Measurements from ENCODE around the gene RND2. TPM values are rescaled to one million over a fixed set of nuclear protein-coding genes. Genes with fewer than 3 reads are reported as not detected.
"Not testable (repeated sequence)": the region's sequence is repeated elsewhere in the genome, so short reads cannot be mapped to it uniquely, and the experiment has no call there.

Gene RND2
- total RNA-seq, 4 donors from 2014 or later: 0.79 to 2.1 (median 1.8) TPM

GRCh38 chr17:42999003-42999525, 26.0 kb upstream of the RND2 start:
- H3K4me3 ChIP-seq: peak overlapping the region; percentile 81
- TF ChIP-seq, protein P1, sequence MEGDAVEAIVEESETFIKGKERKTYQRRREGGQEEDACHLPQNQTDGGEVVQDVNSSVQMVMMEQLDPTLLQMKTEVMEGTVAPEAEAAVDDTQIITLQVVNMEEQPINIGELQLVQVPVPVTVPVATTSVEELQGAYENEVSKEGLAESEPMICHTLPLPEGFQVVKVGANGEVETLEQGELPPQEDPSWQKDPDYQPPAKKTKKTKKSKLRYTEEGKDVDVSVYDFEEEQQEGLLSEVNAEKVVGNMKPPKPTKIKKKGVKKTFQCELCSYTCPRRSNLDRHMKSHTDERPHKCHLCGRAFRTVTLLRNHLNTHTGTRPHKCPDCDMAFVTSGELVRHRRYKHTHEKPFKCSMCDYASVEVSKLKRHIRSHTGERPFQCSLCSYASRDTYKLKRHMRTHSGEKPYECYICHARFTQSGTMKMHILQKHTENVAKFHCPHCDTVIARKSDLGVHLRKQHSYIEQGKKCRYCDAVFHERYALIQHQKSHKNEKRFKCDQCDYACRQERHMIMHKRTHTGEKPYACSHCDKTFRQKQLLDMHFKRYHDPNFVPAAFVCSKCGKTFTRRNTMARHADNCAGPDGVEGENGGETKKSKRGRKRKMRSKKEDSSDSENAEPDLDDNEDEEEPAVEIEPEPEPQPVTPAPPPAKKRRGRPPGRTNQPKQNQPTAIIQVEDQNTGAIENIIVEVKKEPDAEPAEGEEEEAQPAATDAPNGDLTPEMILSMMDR (IDR thresholded peaks at IDR 0.05): no peak
- no peak for TF ChIP-seq POLR2AphosphoS5 (IDR thresholded peaks at IDR 0.05)
- TF ChIP-seq POLR2A (IDR thresholded peaks at IDR 0.05): no peak
- no peak for TF ChIP-seq EP300 (IDR thresholded peaks at IDR 0.05)
- H3K9me3 ChIP-seq: no peaks in the 10 kb centered on the region
- no peaks in the 10 kb centered on the region for H3K27me3 ChIP-seq
- peak overlapping the region; percentile 92 for H3K27ac ChIP-seq
- H3K36me3 ChIP-seq: peaks cover 40% of the 10 kb centered on the region
- WGBS: 20% methylated on average over 10 of the region's 10 CpGs
- peaks cover 30% of the 10 kb centered on the region for H3K4me1 ChIP-seq
- DNase-seq (ENCODE audit: low spot score in 2 of 2): no peak

GRCh38 chr17:43000894-43001293, 24.1 kb upstream of the RND2 start:
- H3K4me1 ChIP-seq: peaks cover 30% of the 10 kb centered on the region
- peaks cover 40% of the 10 kb centered on the region for H3K36me3 ChIP-seq
- not testable (repeated sequence) for H3K27me3 ChIP-seq; DNase-seq (ENCODE audit: low spot score in 2 of 2); H3K27ac ChIP-seq; H3K9me3 ChIP-seq; H3K4me3 ChIP-seq
- WGBS: 94% methylated on average over 13 of the region's 13 CpGs

GRCh38 chr17:43003542-43004172, 21.4 kb upstream of the RND2 start:
- Histone ChIP-seq H3K27ac (no peak overlapping the region), H3K36me3 (peaks cover 40% of the 10 kb centered on the region), H3K27me3 (no peaks in the 10 kb centered on the region), H3K4me1 (peaks cover 35% of the 10 kb centered on the region), H3K4me3 (no peak overlapping the region), H3K9me3 (no peaks in the 10 kb centered on the region)
- WGBS: 76% methylated on average over 5 of the region's 5 CpGs
- DNase-seq (ENCODE audit: low spot score in 2 of 2): no peak
- TF ChIP-seq, protein P1 (IDR thresholded peaks at IDR 0.05): no peak
- no peak for TF ChIP-seq EP300 (IDR thresholded peaks at IDR 0.05)
- TF ChIP-seq POLR2A (IDR thresholded peaks at IDR 0.05): no peak
- no peak for TF ChIP-seq POLR2AphosphoS5 (IDR thresholded peaks at IDR 0.05)

DNA sequence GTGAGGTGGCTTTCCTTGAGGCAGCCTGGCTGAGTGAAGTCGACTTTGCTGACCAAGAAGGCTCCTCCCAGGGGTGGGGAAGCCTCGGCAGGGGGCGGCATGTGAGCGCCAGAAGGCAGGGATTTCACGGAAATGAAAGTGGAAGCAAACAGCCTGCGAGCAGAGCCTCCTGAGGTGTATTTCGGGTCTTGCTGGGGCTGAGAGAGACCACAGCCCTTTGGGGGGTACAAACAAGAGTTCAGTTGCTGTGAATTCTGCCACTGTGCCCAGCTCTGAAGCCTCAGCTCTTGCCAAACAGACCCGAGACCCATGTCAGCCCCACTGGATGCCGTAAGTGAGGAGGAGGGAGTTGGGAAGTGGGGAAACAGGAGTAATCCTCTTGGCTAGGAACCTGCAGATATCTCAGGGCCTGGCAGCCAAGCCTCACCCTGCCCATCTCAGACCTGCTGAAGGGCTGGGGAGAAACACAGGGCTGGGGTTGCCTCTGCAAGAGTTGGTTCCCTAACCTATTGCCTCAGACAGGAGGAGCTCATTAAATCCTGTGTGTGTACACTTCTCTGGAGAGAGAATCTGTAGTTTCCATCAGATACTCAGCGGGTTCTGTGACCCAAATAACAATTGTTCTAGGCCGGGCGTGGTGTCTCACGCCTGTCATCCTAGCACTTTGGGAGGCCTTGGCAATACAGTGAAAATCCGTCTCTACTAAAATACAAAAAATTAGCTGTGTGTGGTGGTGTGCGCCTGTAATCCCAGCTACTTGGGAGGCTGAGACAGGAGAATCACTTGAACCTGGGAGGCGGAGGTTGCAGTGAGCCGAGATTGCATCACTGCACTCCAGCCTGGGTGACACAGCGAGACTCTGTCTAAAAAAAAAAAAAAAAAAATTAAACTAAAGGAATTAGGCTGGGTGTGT, 18.1 kb upstream of the RND2 start, which contains the start of gene IFI35:
TSS of gene IFI35 (plus strand) at position 146 of the 913 bp plus-strand sequence. CDS start at position 310, 164 bp downstream.
- 16% methylated on average over 16 of the region's 18 CpGs for WGBS
- Histone ChIP-seq H3K4me3 (peak within 1 kb of the TSS; percentile 67), H3K36me3 (peaks cover 20% of the 10 kb centered on the region), H3K9me3 (no peaks in the 10 kb centered on the region), H3K27me3 (no peaks in the 10 kb centered on the region), H3K4me1 (peaks cover 42% of the 10 kb centered on the region), H3K27ac (peak within 1 kb of the TSS; percentile 95)
- TF ChIP-seq POLR2A (IDR thresholded peaks at IDR 0.05) (peak in 1 of 2 donors; percentile 34), POLR2AphosphoS5 (IDR thresholded peaks at IDR 0.05) (peak in 1 of 3 donors; percentile 49), EP300 (IDR thresholded peaks at IDR 0.05) (no peak)
- TF ChIP-seq, protein P1 (IDR thresholded peaks at IDR 0.05): peak in 1 of 2 donors; percentile 21
- DNase-seq (ENCODE audit: low spot score in 2 of 2): peak; percentile 92

- Histone ChIP-seq H3K27me3 (no peaks in the 10 kb centered on the region), H3K4me3 (no peak overlapping the region), H3K27ac (peak overlapping the region; percentile 47), H3K36me3 (peaks cover 12% of the 10 kb centered on the region), H3K9me3 (no peaks in the 10 kb centered on the region), H3K4me1 (peaks cover 69% of the 10 kb centered on the region)
- no peak for DNase-seq (ENCODE audit: low spot score in 2 of 2)
- WGBS: 87% methylated on average over 5 of the region's 5 CpGs
- TF ChIP-seq POLR2AphosphoS5 (IDR thresholded peaks at IDR 0.05) (no peak), POLR2A (IDR thresholded peaks at IDR 0.05) (no peak), EP300 (IDR thresholded peaks at IDR 0.05) (no peak)
- TF ChIP-seq, protein P1 (IDR thresholded peaks at IDR 0.05): no peak
These were observed 14.2 kb upstream of the RND2 start for GRCh38 chr17:43010667-43011308.
